HG02938 (cell line): ENCODE data around the gene DPEP2.
"Not testable (repeated sequence)": the region's sequence is repeated elsewhere in the genome, so short reads cannot be mapped to it uniquely, and the experiment has no call there.

ENCODE experiments used
- ATAC-seq: cut with Tn5 transposase; IDR thresholded peaks from one replicate; pipeline ENCODE4 v1.9.1; 2021; ENCODE audit warnings: mild to moderate bottlenecking, moderate library complexity; ENCODE audit not compliant: unreplicated experiment

Gene DPEP2

GRCh38 chr16:68005786-68006286 lies 6.6 kb upstream of the DPEP2 start:
- no peak for ATAC-seq

DNA sequence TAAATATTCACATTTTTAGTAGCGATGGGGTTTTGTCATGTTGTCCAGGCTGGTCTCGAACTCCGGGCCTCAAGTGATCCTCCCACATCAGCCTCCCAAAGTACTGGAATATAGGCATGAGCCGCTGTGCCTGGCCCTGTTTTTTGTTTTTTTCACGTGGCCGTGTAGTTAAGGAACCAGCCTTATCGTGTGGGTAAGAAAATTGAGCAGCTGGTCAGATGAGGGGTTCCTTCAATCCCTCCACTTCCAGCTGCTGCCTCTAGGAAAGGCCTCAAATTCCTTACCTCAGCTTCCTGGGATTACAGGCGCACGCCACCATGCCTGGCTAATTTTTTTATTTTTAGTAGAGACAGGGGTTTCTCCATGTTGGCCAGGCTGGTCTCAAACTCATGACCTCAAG lies 5.9 kb upstream of the DPEP2 start:
- no peak for ATAC-seq

GRCh38 chr16:68003031-68003430 lies 3.7 kb upstream of the DPEP2 start:
- ATAC-seq = no peak

GRCh38 chr16:68000450-68000849 lies 1.2 kb upstream of the DPEP2 start:
- no peak for ATAC-seq

- ATAC-seq = no peak
These were observed 701 bp upstream of the DPEP2 start for GRCh38 chr16:67999985-68000384.

DNA sequence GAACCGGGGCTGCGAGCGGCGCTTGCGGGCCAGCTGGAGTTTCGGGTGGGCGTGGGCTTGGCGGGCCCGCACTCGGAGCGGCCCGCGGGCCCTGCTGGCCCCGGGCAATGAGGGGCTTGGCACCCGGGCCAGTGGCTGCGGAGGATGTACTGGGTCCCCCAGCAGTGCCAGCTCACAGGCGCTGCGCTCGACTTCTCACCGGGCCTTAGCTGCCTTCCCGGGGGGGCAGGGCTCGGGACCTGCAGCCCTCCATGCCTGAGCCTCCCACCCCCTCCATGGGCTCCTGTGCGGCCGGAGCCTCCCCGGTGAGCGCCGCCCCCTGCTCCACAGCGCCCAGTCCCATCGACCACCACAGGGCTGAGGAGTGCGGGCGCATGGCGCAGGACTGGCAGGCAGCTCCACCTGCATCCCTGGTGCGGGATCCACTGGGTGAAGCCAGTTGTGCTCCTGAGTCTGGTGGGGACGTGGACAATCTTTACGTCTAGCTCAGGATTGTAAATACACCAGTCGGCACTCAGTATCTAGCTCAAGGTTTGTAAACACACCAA lies 979 bp downstream of the DPEP2 start:
- ATAC-seq = not testable (repeated sequence)

- ATAC-seq = no peak
These were observed 2.6 kb downstream of the DPEP2 start for GRCh38 chr16:67996666-67997065.

DNA sequence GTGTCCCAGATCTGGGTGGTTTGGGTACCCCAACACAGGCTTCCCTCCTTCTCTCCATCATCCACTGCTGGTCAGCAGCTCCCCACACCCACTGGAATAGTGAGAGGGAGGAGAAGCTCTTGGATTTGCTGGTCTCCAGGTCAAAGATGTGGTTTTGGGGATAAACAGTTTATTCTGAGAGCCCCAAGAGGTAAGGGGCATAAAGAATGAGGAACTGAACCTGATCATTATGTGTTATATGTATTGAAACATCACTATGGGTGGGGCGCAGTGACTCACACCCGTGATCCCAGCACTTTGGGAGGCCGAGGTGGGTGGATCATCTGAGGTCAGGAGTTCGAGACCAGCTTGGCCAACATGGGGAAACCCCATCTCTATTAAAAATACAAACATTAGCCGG lies 3.9 kb downstream of the DPEP2 start:
- no peak for ATAC-seq

DNA sequence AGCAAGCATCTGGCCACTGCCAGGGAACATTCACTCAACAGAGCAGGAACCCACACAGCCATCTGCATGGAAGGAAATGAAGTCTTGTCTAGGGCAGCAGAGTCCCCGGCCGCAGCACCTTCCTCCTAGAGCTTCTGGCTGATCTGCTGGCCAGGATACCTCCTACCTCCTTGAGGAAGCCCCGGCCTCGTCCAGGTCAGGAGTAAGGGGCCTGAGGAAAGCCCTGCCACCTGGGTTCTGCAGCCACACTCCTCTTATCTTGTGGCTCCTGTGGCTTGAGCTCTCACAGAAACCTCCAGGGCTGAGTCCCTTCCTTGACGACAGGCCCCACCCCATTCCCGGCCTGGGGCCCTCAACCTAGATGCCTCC lies 5.3 kb downstream of the DPEP2 start:
- not testable (repeated sequence) for ATAC-seq

GRCh38 chr16:67993207-67994039 lies 5.9 kb downstream of the DPEP2 start:
- ATAC-seq = peak; percentile 67

DNA sequence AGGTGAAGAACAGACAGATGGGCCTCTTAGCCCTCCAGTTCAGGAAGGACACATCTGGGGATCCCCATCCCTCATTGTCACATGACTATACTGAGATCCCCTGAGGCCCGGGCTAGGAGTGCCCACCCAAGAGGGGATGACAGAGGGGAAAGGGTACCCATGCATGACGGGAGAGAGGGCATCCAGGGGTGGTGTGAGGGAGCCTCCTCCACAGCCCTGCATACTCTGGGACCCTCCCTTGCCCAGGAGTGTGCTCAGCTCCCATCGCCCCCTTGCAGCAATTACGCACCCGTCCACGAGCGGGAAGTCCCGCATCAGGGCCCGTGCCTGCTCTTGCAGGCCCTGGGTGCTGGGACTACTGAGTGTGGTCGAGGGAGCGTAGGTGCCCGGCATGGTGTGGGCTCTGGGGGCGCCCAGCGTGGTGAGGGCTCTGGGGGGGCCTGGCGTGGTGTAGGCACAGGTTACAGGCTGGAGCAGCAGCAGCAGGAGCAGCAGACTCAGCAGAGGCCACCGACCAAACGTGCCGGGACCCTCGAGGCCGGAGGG lies 6.5 kb downstream of the DPEP2 start:
- ATAC-seq = no peak

DNA sequence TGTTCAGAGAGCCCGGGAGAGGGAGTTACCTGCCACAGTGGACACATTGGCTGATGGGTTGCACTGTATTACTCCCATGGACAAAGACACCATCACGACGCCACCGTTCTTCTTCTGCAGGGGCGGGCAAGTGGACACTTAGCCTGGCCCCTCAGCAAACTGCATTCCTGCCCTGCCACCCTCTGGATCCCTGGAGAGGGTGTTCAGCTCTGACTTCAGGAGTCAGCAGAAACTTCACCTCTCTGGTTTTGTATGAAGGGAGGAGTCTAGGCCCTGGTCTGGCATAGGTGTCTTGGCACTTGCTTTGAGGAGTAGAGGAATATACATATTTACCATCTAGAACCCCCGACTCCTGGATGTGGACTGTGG lies 9.3 kb downstream of the DPEP2 start:
- ATAC-seq = no peak

DNA sequence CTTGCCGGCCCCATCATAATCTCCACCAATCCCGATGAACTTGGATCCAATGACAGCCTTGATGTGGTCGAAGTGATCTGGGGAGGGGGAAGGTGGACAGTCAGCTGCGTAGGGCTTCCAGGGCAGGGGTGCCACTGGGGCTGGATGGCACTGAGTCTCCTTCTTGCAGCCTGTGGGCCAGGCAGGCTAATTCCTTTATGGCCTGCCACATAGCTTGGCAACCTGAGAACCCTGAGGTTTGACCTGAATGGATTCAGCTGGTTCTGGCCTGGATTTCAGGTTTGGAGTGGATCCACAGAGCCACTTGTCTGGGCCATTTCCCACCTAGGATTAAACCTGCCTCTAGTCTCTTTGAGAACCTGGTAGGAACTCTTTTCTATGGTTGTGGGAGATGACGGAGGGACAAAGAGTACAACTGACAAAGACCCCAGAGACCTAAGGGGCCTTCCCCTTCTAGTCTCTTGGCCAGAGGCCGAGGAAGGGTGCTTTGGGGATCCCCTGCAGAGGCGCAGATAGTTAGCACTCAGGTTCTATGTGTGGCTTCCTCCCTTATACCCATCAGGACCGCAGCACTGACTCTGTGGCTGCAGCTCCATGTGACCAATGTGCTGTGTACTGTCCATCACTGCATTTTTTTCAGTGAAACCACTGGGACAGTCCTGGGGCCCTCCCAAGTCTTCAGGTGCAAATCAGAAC lies 9.8 kb downstream of the DPEP2 start:
- ATAC-seq = no peak

DNA sequence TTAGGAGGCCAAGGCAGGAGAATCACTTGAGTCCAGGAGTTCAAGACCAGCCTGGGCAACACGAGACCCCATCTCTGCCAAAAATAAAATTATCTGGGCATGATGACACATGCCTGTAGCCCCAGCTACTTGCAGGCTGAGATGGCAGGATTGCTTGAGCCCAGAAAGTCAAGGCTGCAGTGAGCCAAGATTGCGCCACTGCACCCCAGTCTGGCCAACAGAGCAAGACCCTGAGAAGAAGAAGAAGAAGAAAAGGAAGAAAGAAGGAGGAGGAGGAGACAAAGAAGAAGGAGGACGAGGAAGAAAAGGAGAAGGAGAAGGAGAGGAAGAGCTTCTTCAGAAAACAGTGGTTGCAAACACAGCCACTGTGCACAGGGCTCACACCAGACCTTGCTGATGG lies 10.6 kb downstream of the DPEP2 start:
- no peak for ATAC-seq

DNA sequence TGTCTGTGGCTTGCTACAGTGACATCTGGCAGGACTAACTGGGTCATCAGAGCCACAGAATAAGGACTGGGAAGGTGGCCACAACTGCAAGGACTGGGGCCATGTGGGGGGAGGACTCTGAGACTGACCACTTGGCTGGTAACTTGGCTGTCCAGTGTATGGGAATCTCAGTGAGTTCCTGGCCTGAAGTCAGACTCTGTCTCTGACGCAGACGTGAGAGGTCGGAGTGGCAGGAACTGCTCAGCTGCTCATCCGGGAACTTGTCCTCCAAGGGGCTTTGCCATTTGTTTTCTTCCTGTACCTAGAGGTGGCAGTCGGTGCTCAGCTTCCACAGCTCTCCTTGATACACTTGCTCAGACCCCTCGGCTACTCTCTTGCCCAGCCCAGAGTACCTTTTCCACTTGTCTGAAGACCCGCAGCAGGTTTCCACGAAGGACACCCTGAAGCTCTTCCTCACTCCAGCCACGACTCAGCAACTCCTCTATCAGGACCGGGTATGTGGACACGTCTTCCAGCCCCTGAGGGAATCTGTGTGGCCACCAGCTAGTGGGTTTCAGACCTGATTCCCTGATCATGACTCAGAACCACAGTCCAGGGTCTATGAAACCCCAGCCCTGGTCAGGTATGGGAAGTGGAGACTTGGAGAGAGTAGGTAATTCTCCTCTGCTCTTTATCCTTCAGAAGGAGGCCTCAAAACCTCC lies 11.7 kb downstream of the DPEP2 start:
- ATAC-seq = no peak

DNA sequence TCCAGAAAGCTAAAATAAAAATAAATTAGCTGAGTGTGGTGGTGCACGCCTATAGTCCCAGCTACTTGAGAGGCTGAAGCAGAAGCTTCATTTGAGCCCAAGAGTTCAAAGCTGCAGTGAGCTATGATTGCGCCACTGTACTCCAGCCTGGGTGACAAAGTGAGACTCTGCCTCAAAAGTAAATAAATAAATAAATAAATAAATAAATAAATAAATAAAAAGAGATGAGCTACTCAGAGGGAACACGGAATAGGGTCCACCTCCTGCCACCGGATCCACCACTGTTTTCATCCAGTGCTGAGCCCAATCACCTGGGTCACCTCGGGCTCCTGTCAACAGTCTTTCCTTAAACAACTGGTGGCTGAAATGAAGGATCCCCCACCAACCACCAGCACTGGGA lies 12.3 kb downstream of the DPEP2 start:
- ATAC-seq = no peak

GRCh38 chr16:67982011-67982696 lies 17.1 kb downstream of the DPEP2 start:
- ATAC-seq = no peak

DNA sequence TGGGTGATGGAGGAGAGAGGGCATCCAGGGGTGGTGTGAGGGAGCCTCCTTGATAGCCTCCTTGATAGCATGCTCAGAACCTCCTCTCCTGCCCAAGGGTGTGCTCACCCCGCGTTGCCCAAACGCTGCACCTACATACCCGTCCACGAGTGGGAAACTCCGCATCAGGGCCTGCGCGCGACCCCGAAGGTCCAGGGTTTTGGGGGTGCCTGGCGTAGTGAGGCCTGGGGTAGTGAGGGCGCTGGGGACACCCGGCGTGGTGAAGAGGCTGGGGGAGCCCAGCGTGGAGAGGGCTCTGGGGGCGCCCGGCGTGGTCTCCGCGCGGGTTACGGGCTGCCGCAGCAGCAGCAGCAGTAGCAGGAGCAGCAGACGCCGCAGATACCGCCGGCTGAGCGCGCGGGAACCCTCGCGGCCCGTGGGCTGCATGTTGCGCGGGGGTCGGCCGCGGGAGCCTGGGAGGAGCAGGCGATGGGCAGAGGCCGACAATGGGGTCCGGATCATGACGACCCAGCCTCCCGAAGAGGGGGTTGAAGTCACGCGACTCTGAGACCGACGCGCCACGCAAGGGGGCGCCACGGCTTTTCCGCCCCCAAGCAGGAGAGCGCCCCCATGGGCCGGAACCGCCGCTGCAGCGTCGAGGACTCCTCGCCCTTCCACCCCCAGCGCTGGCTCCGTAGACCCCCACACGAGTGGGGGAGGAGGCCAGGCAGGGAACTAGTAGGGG lies 19.2 kb downstream of the DPEP2 start, which contains the start of gene DPEP3:
DPEP3 (minus strand) TSS at position 545 of the 724 bp plus-strand sequence; CDS start at position 426, 119 bp downstream.
- ATAC-seq = no peak

GRCh38 chr16:67977469-67978227 lies 21.6 kb downstream of the DPEP2 start:
- ATAC-seq = no peak
